ENCODE data around the gene KIF22.

DNA sequence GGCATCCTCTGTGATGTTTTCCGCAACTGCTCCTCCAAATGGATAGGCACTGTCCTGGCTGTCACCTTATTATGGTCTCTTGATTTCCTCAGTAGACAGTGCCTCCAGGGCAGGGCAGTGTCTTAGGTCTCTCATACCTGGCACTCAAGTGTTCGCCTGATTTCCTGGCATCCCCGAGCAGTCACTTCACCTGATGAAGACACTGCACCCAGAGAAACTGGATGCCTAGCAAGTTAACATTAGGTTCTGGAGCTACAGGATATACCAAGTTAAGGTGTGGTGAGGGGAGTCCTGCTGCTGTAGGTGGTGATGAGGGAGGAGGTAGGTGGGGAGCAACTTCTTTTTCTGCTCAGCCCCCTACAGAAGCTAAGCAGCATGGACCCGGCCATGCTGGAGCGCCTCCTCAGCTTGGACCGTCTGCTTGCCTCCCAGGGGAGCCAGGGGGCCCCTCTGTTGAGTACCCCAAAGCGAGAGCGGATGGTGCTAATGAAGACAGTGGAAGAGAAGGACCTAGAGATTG, 11.9 kb downstream of the KIF22 start:
- TF ChIP-seq CTCF (IDR thresholded peaks at IDR 0.05) (no peak), POLR2A (IDR thresholded peaks at IDR 0.05) (no peak)

Data from heart left ventricle (tissue), 13 donors.